Uterus (tissue), 4 donors: Measurements from ENCODE around the gene TMC2. TPM values are rescaled to one million over a fixed set of nuclear protein-coding genes. Genes with fewer than 3 reads are reported as not detected.
"Not testable (repeated sequence)": the region's sequence is repeated elsewhere in the genome, so short reads cannot be mapped to it uniquely, and the experiment has no call there.

ENCODE experiments used
- DNase-seq, 2 donors: peaks; one replicate each; pipeline ENCODE4 v3.0.0-alpha.2; 2019 to 2020
- H3K27ac ChIP-seq, 2 donors: fragments of 200-600 bp; sonication (generic); 1 replicate in 1 of 2; 2 replicates in 1 of 2; pipeline ENCODE4 v1.5.1; 2016 to 2018
- H3K27me3 ChIP-seq, 2 donors: fragments of 200-600 bp; sonication (generic); one replicate each; pipeline ENCODE4 v1.5.1; 2018 to 2019; ENCODE audit warnings: control low read depth in 1 of 2
- H3K36me3 ChIP-seq, 2 donors: fragments of 200-600 bp; sonication (generic); one replicate each; pipeline ENCODE4 v1.5.1; 2019; ENCODE audit warnings: control low read depth in 1 of 2
- H3K4me1 ChIP-seq, 2 donors: fragments of 200-600 bp; sonication (generic); one replicate each; pipeline ENCODE4 v1.5.1; 2018 to 2019; ENCODE audit warnings: control low read depth in 1 of 2
- H3K4me3 ChIP-seq, 2 donors: fragments of 200-600 bp; sonication (generic); 1 replicate in 1 of 2; 2 replicates in 1 of 2; pipeline ENCODE4 v1.5.1; 2018 to 2019; ENCODE audit warnings: mild to moderate bottlenecking in 1 of 2
- H3K9me3 ChIP-seq, 2 donors: fragments of 200-600 bp; sonication (generic); one replicate each; pipeline ENCODE4 v1.5.1; 2019; ENCODE audit warnings: control low read depth in 1 of 2
- POLR2A ChIP-seq, 2 donors: fragments of 450-650 bp; IDR thresholded peaks; one replicate each; pipeline ENCODE4 v1.6.1; 2016; ENCODE audit warnings: antibody characterized with exemption in 2 of 2, mild to moderate bottlenecking in 1 of 2, moderate library complexity in 1 of 2
- intact Hi-C: fragments of 100-400 bp; cut with DNase I; formaldehyde crosslinking; loops from one replicate; pipeline ENCODE4 v1.15.1; 2023; ENCODE audit warnings: low total_unique reads
- total RNA-seq, 4 donors: library from RNA; depleted of rRNA in 3 of 4; stranded (reverse); fragments of >200 nt in 3 of 4; gene quantifications; one replicate each; pipeline versions ENCODE4 v1.1.0 to v1.2.4, GENCODE V29; 2014 to 2023
- TF ChIP-seq, protein P1 (sequence below), 4 experiments: fragments of 200-600 bp in 2 of 4; fragments of 450-650 bp in 2 of 4; sonication (generic) in 2 of 4; IDR thresholded peaks; one replicate each; pipeline ENCODE4 v1.5.1; 2016 to 2019; ENCODE audit warnings: antibody characterized with exemption in 4 of 4, mild to moderate bottlenecking in 2 of 4, moderate library complexity in 1 of 4
- donor health status: DM: yes; HTN: yes; CAD: no.

TMC2 gene, protein sequence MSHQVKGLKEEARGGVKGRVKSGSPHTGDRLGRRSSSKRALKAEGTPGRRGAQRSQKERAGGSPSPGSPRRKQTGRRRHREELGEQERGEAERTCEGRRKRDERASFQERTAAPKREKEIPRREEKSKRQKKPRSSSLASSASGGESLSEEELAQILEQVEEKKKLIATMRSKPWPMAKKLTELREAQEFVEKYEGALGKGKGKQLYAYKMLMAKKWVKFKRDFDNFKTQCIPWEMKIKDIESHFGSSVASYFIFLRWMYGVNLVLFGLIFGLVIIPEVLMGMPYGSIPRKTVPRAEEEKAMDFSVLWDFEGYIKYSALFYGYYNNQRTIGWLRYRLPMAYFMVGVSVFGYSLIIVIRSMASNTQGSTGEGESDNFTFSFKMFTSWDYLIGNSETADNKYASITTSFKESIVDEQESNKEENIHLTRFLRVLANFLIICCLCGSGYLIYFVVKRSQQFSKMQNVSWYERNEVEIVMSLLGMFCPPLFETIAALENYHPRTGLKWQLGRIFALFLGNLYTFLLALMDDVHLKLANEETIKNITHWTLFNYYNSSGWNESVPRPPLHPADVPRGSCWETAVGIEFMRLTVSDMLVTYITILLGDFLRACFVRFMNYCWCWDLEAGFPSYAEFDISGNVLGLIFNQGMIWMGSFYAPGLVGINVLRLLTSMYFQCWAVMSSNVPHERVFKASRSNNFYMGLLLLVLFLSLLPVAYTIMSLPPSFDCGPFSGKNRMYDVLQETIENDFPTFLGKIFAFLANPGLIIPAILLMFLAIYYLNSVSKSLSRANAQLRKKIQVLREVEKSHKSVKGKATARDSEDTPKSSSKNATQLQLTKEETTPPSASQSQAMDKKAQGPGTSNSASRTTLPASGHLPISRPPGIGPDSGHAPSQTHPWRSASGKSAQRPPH
- not detected for total RNA-seq

DNA sequence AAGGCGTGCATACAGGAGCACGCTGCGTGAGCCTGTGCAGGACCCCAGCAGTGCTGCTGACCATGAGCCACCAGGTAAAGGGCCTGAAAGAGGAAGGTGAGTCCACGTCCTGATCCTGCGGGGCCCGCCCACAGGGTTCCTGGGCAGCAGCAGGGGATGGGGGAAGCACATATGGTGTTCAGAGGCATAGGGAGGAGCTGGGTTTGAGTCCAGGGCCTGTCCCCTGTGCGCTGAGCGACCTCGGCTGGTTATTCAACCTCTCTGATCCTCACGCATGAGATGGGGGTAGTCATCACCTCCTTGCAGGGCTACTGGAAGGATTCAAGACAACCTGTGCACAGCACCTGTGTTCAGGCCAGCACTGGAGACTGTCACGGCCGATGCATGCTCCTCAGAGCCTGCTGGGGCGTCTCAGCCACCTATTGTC lies at the start of gene TMC2:
TSS of gene TMC2 (plus strand) at position 14 of the 427 bp plus-strand sequence. CDS start at position 63, 49 bp downstream.
- no peaks in the 10 kb centered on the region for H3K4me1 ChIP-seq
- intact Hi-C loops = no loop called here
- no peaks in the 10 kb centered on the region for H3K36me3 ChIP-seq
- no peak within 1 kb of the TSS for H3K4me3 ChIP-seq
- no peak for DNase-seq
- no peaks in the 10 kb centered on the region for H3K27me3 ChIP-seq
- H3K9me3 ChIP-seq = no peaks in the 10 kb centered on the region
- no peak within 1 kb of the TSS for H3K27ac ChIP-seq
- no peak for TF ChIP-seq POLR2A (IDR thresholded peaks at IDR 0.05)
- TF ChIP-seq, protein P1, sequence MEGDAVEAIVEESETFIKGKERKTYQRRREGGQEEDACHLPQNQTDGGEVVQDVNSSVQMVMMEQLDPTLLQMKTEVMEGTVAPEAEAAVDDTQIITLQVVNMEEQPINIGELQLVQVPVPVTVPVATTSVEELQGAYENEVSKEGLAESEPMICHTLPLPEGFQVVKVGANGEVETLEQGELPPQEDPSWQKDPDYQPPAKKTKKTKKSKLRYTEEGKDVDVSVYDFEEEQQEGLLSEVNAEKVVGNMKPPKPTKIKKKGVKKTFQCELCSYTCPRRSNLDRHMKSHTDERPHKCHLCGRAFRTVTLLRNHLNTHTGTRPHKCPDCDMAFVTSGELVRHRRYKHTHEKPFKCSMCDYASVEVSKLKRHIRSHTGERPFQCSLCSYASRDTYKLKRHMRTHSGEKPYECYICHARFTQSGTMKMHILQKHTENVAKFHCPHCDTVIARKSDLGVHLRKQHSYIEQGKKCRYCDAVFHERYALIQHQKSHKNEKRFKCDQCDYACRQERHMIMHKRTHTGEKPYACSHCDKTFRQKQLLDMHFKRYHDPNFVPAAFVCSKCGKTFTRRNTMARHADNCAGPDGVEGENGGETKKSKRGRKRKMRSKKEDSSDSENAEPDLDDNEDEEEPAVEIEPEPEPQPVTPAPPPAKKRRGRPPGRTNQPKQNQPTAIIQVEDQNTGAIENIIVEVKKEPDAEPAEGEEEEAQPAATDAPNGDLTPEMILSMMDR (IDR thresholded peaks at IDR 0.05) = no peak

DNA sequence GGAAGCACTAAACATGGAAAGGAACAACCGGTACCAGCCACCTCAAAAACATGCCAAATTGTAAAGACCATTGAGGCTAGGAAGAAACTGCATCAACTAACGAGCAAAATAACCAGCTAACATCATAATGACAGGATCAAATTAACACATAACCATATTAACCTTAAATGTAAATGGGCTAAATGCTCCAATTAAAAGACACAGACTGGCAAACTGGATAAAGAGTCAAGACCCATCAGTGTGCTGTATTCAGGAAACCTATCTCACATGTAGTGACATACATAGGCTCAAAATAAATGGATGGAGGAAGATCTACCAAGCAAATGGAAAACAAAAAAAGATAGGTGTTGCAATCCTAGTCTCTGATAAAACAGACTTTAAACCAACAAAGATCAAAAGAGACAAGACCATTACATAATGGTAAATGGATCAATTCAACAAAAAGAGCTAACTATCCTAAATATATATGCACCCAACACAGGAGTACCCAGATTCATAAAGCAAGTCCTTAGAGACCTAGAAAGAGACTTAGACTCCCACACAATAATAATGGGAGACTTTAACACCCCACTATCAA lies 33.5 kb upstream of the TMC2 start:
- H3K4me3 ChIP-seq, intact Hi-C loops, H3K27ac ChIP-seq, H3K9me3 ChIP-seq, DNase-seq, H3K27me3 ChIP-seq, H3K36me3 ChIP-seq, H3K4me1 ChIP-seq: not testable (repeated sequence)

DNA sequence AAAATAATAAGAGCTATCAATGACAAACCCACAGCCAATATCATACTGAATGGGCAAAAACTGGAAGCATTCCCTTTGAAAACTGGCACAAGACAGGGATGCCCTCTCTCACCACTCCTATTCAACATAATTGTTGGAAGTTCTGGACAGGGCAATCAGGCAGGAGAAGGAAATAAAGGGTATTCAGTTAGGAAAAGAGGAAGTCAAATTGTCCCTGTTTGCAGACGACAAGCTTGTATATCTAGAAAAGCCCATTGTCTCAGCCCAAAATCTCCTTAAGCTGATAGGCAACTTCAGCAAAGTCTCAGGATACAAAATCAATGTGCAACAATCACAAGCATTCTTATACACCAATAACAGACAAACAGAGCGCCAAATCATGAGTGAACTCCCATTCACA lies 31.6 kb upstream of the TMC2 start:
- H3K36me3 ChIP-seq, H3K4me3 ChIP-seq, DNase-seq, H3K27ac ChIP-seq, H3K4me1 ChIP-seq, H3K9me3 ChIP-seq, intact Hi-C loops, H3K27me3 ChIP-seq: not testable (repeated sequence)

DNA sequence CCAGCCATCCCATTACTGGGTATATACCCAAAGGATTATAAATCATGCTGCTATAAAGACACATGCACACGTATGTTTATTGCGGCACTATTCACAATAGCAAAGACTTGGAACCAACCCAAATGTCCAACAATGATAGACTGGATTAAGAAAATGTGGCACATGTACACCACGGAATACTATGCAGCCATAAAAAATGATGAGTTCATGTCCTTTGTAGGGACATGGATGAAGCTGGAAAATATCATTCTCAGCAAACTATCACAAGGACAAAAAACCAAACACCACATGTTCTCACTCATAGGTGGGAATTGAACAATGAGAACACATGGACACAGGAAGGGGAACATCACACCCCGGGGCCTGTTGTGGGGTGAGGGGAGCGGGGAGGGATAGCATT lies 29.9 kb upstream of the TMC2 start:
- H3K27me3 ChIP-seq, H3K36me3 ChIP-seq, H3K27ac ChIP-seq, intact Hi-C loops, H3K9me3 ChIP-seq, H3K4me1 ChIP-seq, H3K4me3 ChIP-seq, DNase-seq: not testable (repeated sequence)

DNA sequence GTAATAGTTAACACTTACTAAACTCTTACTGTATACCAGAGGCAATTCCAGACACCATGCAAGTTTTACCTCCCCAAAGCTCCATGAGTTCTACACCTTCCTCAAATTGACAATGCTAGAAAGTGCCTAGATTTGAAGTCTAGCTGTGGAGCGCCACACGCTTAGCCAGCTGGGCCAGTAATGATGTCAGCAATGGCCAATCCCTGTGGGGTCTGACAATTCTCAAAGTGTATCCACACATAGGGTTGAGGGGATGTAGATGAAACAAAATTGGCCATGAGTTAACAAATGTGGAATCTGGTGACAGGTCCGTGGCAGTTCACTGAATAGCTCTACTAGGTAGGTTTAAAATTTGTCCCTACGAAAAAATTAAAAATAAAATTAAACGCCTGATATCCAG lies 28.9 kb upstream of the TMC2 start:
- no peak for DNase-seq
- Histone ChIP-seq H3K4me3 (peak overlapping the region; percentile 72 to 85), H3K27ac (no peak overlapping the region), H3K36me3 (no peaks in the 10 kb centered on the region), H3K4me1 (peaks cover 0 to 7% of the 10 kb centered on the region in 2 donors), H3K27me3 (no peaks in the 10 kb centered on the region), H3K9me3 (no peaks in the 10 kb centered on the region)
- intact Hi-C loops = no loop called here
- no peak for TF ChIP-seq POLR2A (IDR thresholded peaks at IDR 0.05)
- TF ChIP-seq, protein P1 (IDR thresholded peaks at IDR 0.05) = no peak

DNA sequence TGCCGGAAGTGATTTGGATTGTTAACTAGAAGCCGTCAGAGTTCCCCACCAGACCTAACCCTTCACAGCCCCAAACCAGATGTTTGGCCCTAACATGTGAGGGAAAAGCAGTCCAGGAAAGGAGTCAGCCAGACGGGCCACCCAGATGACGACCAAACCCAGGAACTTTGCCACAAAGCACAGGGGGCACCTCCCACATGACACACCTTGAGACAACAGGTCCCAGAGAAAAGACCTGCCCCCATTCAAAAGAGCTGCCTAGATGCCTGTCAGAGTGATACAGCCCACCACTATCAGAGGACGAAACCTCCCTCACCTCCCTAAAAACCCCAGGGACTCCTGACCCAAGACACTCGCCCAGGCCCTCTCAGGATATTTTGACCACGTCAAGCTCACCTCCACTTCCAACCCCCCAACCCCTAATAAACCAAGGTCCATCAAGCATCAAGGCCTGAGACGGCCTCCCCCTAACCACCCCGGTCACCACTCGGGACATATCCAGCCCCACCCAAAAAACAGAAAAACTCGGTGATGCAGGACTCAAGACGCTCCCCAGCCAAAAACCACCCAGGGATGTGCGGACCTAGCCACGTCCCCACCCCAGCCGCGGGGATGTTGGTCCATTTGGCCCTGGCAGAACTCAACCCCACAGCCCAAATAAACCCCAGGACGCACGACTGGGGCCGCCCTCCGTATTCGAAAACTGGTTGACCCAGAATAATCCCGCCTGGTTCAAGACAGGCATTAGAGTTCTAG lies 28.3 kb upstream of the TMC2 start:
- no peaks in the 10 kb centered on the region for H3K36me3 ChIP-seq
- no peak for DNase-seq
- intact Hi-C loops = no loop called here

More for the DNA sequence above, 28.3 kb upstream of the TMC2 start:
- Histone ChIP-seq H3K4me1 (peaks cover 0 to 7% of the 10 kb centered on the region in 2 donors), H3K27me3 (no peaks in the 10 kb centered on the region), H3K27ac (peak overlapping the region; percentile 77 to 94), H3K9me3 (no peaks in the 10 kb centered on the region), H3K4me3 (peak overlapping the region; percentile 72 to 85)
- TF ChIP-seq, protein P1 (IDR thresholded peaks at IDR 0.05) = no peak
- no peak for TF ChIP-seq POLR2A (IDR thresholded peaks at IDR 0.05)
